ENCODE data around the gene SPEM1.
A peak's percentile ranks its signal among the peaks of the same experiment; 100 is the strongest.

The SPEM1 gene

GRCh38 chr17:7403043-7403726 is 16.9 kb upstream of the SPEM1 start:
- no peak for DNase-seq (ENCODE audit: low spot score)

- no peak for DNase-seq (ENCODE audit: low spot score)
These were observed 16.5 kb upstream of the SPEM1 start for GRCh38 chr17:7403727-7403976.

- peak; percentile 100 for DNase-seq (ENCODE audit: low spot score)
These were observed 16.0 kb upstream of the SPEM1 start, which contains the start of gene TMEM256 for GRCh38 chr17:7403977-7404736. TMEM256 (minus strand) TSS chr17:7404097; CDS start chr17:7404084, 13 bp downstream.

GRCh38 chr17:7404737-7405349 is 15.3 kb upstream of the SPEM1 start:
- no peak for DNase-seq (ENCODE audit: low spot score)

GRCh38 chr17:7405350-7406234 is 14.5 kb upstream of the SPEM1 start:
- peak; percentile 33 for DNase-seq (ENCODE audit: low spot score)

- DNase-seq (ENCODE audit: low spot score) = no peak
These were observed 13.8 kb upstream of the SPEM1 start for GRCh38 chr17:7406235-7406825.

- DNase-seq (ENCODE audit: low spot score) = no peak
These were observed 13.0 kb upstream of the SPEM1 start for GRCh38 chr17:7407082-7407481.

GRCh38 chr17:7407485-7408251 is 12.5 kb upstream of the SPEM1 start, which contains the start of gene NLGN2:
NLGN2 (plus strand) TSS chr17:7407845; CDS start chr17:7408256, 411 bp downstream.
- DNase-seq (ENCODE audit: low spot score) = no peak

GRCh38 chr17:7408252-7408727 is 11.8 kb upstream of the SPEM1 start:
- no peak for DNase-seq (ENCODE audit: low spot score)

GRCh38 chr17:7408863-7409262 is 11.3 kb upstream of the SPEM1 start:
- DNase-seq (ENCODE audit: low spot score) = no peak

- DNase-seq (ENCODE audit: low spot score) = no peak
These were observed 10.4 kb upstream of the SPEM1 start for GRCh38 chr17:7409716-7410115.

- no peak for DNase-seq (ENCODE audit: low spot score)
These were observed 9.3 kb upstream of the SPEM1 start for GRCh38 chr17:7410634-7411426.

GRCh38 chr17:7411427-7411750 is 8.7 kb upstream of the SPEM1 start:
- no peak for DNase-seq (ENCODE audit: low spot score)

GRCh38 chr17:7413346-7413985 is 6.7 kb upstream of the SPEM1 start:
- no peak for DNase-seq (ENCODE audit: low spot score)

- DNase-seq (ENCODE audit: low spot score) = no peak
These were observed 5.3 kb upstream of the SPEM1 start for GRCh38 chr17:7414837-7415236.

- no peak for DNase-seq (ENCODE audit: low spot score)
These were observed 4.3 kb upstream of the SPEM1 start for GRCh38 chr17:7415784-7416183.

- no peak for DNase-seq (ENCODE audit: low spot score)
These were observed 3.8 kb upstream of the SPEM1 start for GRCh38 chr17:7416323-7416722.

GRCh38 chr17:7417056-7417655 is 3.0 kb upstream of the SPEM1 start:
- DNase-seq (ENCODE audit: low spot score) = no peak

GRCh38 chr17:7418472-7419152 is 1.5 kb upstream of the SPEM1 start:
- no peak for DNase-seq (ENCODE audit: low spot score)

Measured in cerebellar cortex (tissue), 1 donor.